ENCODE measurements around the gene OVOL2. TPM values are rescaled to one million over a fixed set of nuclear protein-coding genes. Genes with fewer than 3 reads are reported as not detected.
"Not testable (repeated sequence)": the region's sequence is repeated elsewhere in the genome, so short reads cannot be mapped to it uniquely, and the experiment has no call there.

OVOL2 gene
- not detected in 2 replicates for total RNA-seq

GRCh38 chr20:18057101-18057993 is at the start of gene OVOL2:
OVOL2 (minus strand) TSS chr20:18057916; CDS start chr20:18057634, 282 bp downstream.
- intact Hi-C loops (cut with micrococcal nuclease), result loop anchor here (5.0 kb wide), 2 partner anchors 80 to 220 kb away; partner anchors contain the start of genes KAT14 and PET117
- DNase-seq (ENCODE audit: low spot score), result no peak
- peaks cover 73% of the 10 kb centered on the region for H3K27me3 Mint-ChIP-seq (ENCODE audit: insufficient read depth)
- H3K9me3 Mint-ChIP-seq, result no peaks in the 10 kb centered on the region
- no peak within 1 kb of the TSS for H3K27ac Mint-ChIP-seq
- H3K4me1 Mint-ChIP-seq (ENCODE audit: low read depth), result no peaks in the 10 kb centered on the region
- H3K36me3 Mint-ChIP-seq (ENCODE audit: low read depth), result no peaks in the 10 kb centered on the region
- H3K4me3 Mint-ChIP-seq, result peak within 1 kb of the TSS; percentile 32

GRCh38 chr20:18103497-18103896 is 45.8 kb upstream of the OVOL2 start:
- Mint-ChIP-seq H3K4me3 (no peak overlapping the region), H3K36me3 (ENCODE audit: low read depth) (no peaks in the 10 kb centered on the region), H3K9me3 (no peaks in the 10 kb centered on the region), H3K27me3 (ENCODE audit: insufficient read depth) (no peaks in the 10 kb centered on the region), H3K27ac (no peak overlapping the region), H3K4me1 (ENCODE audit: low read depth) (no peaks in the 10 kb centered on the region)
- intact Hi-C loops (cut with micrococcal nuclease), result no loop called here
- no peak for DNase-seq (ENCODE audit: low spot score)

GRCh38 chr20:18101125-18101810 is 43.6 kb upstream of the OVOL2 start:
- H3K4me1 Mint-ChIP-seq (ENCODE audit: low read depth), result no peaks in the 10 kb centered on the region
- no peaks in the 10 kb centered on the region for H3K36me3 Mint-ChIP-seq (ENCODE audit: low read depth)
- intact Hi-C loops (cut with micrococcal nuclease), result no loop called here
- no peak overlapping the region for H3K27ac Mint-ChIP-seq
- H3K9me3 Mint-ChIP-seq, result no peaks in the 10 kb centered on the region
- no peak overlapping the region for H3K4me3 Mint-ChIP-seq
- H3K27me3 Mint-ChIP-seq (ENCODE audit: insufficient read depth), result no peaks in the 10 kb centered on the region
- DNase-seq (ENCODE audit: low spot score), result no peak

- H3K4me1 Mint-ChIP-seq (ENCODE audit: low read depth); H3K27ac Mint-ChIP-seq; intact Hi-C loops (cut with micrococcal nuclease); H3K4me3 Mint-ChIP-seq; DNase-seq (ENCODE audit: low spot score); H3K27me3 Mint-ChIP-seq (ENCODE audit: insufficient read depth); H3K9me3 Mint-ChIP-seq; H3K36me3 Mint-ChIP-seq (ENCODE audit: low read depth): not testable (repeated sequence)
Measured at GRCh38 chr20:18100569-18100968, 42.9 kb upstream of the OVOL2 start.

- intact Hi-C loops (cut with micrococcal nuclease), result no loop called here
- Mint-ChIP-seq H3K27me3 (ENCODE audit: insufficient read depth) (no peaks in the 10 kb centered on the region), H3K4me1 (ENCODE audit: low read depth) (no peaks in the 10 kb centered on the region), H3K4me3 (no peak overlapping the region), H3K27ac (no peak overlapping the region), H3K36me3 (ENCODE audit: low read depth) (no peaks in the 10 kb centered on the region), H3K9me3 (no peaks in the 10 kb centered on the region)
- no peak for DNase-seq (ENCODE audit: low spot score)
Measured at GRCh38 chr20:18094191-18094590, 36.5 kb upstream of the OVOL2 start.

- no peak for DNase-seq (ENCODE audit: low spot score)
- H3K4me1 Mint-ChIP-seq (ENCODE audit: low read depth), result no peaks in the 10 kb centered on the region
- H3K4me3 Mint-ChIP-seq, result no peak overlapping the region
- H3K27ac Mint-ChIP-seq, result no peak overlapping the region
- intact Hi-C loops (cut with micrococcal nuclease), result no loop called here
- no peaks in the 10 kb centered on the region for H3K9me3 Mint-ChIP-seq
- no peaks in the 10 kb centered on the region for H3K36me3 Mint-ChIP-seq (ENCODE audit: low read depth)
- H3K27me3 Mint-ChIP-seq (ENCODE audit: insufficient read depth), result no peaks in the 10 kb centered on the region
Measured at GRCh38 chr20:18093388-18093787, 35.7 kb upstream of the OVOL2 start.

- no peak overlapping the region for H3K4me3 Mint-ChIP-seq
- H3K27me3 Mint-ChIP-seq (ENCODE audit: insufficient read depth), result no peaks in the 10 kb centered on the region
- H3K27ac Mint-ChIP-seq, result no peak overlapping the region
- no peak for DNase-seq (ENCODE audit: low spot score)
- intact Hi-C loops (cut with micrococcal nuclease), result no loop called here
- H3K36me3 Mint-ChIP-seq (ENCODE audit: low read depth), result no peaks in the 10 kb centered on the region
- no peaks in the 10 kb centered on the region for H3K4me1 Mint-ChIP-seq (ENCODE audit: low read depth)
- H3K9me3 Mint-ChIP-seq, result no peaks in the 10 kb centered on the region
Measured at GRCh38 chr20:18092890-18093289, 35.2 kb upstream of the OVOL2 start.

- no peaks in the 10 kb centered on the region for H3K4me1 Mint-ChIP-seq (ENCODE audit: low read depth)
- no peak for DNase-seq (ENCODE audit: low spot score)
- no peak overlapping the region for H3K4me3 Mint-ChIP-seq
- no peaks in the 10 kb centered on the region for H3K27me3 Mint-ChIP-seq (ENCODE audit: insufficient read depth)
- H3K36me3 Mint-ChIP-seq (ENCODE audit: low read depth), result no peaks in the 10 kb centered on the region
- H3K9me3 Mint-ChIP-seq, result no peaks in the 10 kb centered on the region
- H3K27ac Mint-ChIP-seq, result no peak overlapping the region
- intact Hi-C loops (cut with micrococcal nuclease), result no loop called here
Measured at GRCh38 chr20:18091623-18092022, 33.9 kb upstream of the OVOL2 start.

- H3K4me3 Mint-ChIP-seq, result no peak overlapping the region
- no peaks in the 10 kb centered on the region for H3K27me3 Mint-ChIP-seq (ENCODE audit: insufficient read depth)
- no peaks in the 10 kb centered on the region for H3K36me3 Mint-ChIP-seq (ENCODE audit: low read depth)
- H3K9me3 Mint-ChIP-seq, result no peaks in the 10 kb centered on the region
- intact Hi-C loops (cut with micrococcal nuclease), result no loop called here
- no peak overlapping the region for H3K27ac Mint-ChIP-seq
- DNase-seq (ENCODE audit: low spot score), result no peak
- no peaks in the 10 kb centered on the region for H3K4me1 Mint-ChIP-seq (ENCODE audit: low read depth)
Measured at GRCh38 chr20:18090477-18090876, 32.8 kb upstream of the OVOL2 start.

GRCh38 chr20:18090044-18090443 is 32.3 kb upstream of the OVOL2 start:
- DNase-seq (ENCODE audit: low spot score), result no peak
- no peaks in the 10 kb centered on the region for H3K27me3 Mint-ChIP-seq (ENCODE audit: insufficient read depth)
- no peaks in the 10 kb centered on the region for H3K9me3 Mint-ChIP-seq
- H3K27ac Mint-ChIP-seq, result no peak overlapping the region
- H3K4me3 Mint-ChIP-seq, result no peak overlapping the region
- intact Hi-C loops (cut with micrococcal nuclease), result no loop called here
- H3K36me3 Mint-ChIP-seq (ENCODE audit: low read depth), result no peaks in the 10 kb centered on the region
- H3K4me1 Mint-ChIP-seq (ENCODE audit: low read depth), result no peaks in the 10 kb centered on the region

GRCh38 chr20:18088841-18089240 is 31.1 kb upstream of the OVOL2 start:
- H3K27ac Mint-ChIP-seq; H3K4me3 Mint-ChIP-seq; intact Hi-C loops (cut with micrococcal nuclease); DNase-seq (ENCODE audit: low spot score); H3K4me1 Mint-ChIP-seq (ENCODE audit: low read depth); H3K27me3 Mint-ChIP-seq (ENCODE audit: insufficient read depth); H3K36me3 Mint-ChIP-seq (ENCODE audit: low read depth); H3K9me3 Mint-ChIP-seq: not testable (repeated sequence)

GRCh38 chr20:18088298-18088697 is 30.6 kb upstream of the OVOL2 start:
- not testable (repeated sequence) for H3K27ac Mint-ChIP-seq; H3K4me3 Mint-ChIP-seq; H3K36me3 Mint-ChIP-seq (ENCODE audit: low read depth)

GRCh38 chr20:18087054-18087453 is 29.3 kb upstream of the OVOL2 start:
- H3K27ac Mint-ChIP-seq, result no peak overlapping the region
- H3K27me3 Mint-ChIP-seq (ENCODE audit: insufficient read depth), result no peaks in the 10 kb centered on the region
- H3K4me1 Mint-ChIP-seq (ENCODE audit: low read depth), result no peaks in the 10 kb centered on the region
- no peaks in the 10 kb centered on the region for H3K36me3 Mint-ChIP-seq (ENCODE audit: low read depth)
- no peak for DNase-seq (ENCODE audit: low spot score)
- intact Hi-C loops (cut with micrococcal nuclease), result no loop called here
- H3K9me3 Mint-ChIP-seq, result no peaks in the 10 kb centered on the region
- H3K4me3 Mint-ChIP-seq, result no peak overlapping the region

More at GRCh38 chr20:18088298-18088697, 30.6 kb upstream of the OVOL2 start:
- H3K9me3 Mint-ChIP-seq; intact Hi-C loops (cut with micrococcal nuclease); DNase-seq (ENCODE audit: low spot score); H3K27me3 Mint-ChIP-seq (ENCODE audit: insufficient read depth); H3K4me1 Mint-ChIP-seq (ENCODE audit: low read depth): not testable (repeated sequence)

Data from activated T-helper 1 cell treated with anti-CD3 and anti-CD28 coated beads, Interleukin-12 subunit alpha, Interleukin-12 subunit beta, Interleukin-2, Interleukin-4 antibody, amounts not matched to agents 30 ng/mL and 10 ng/mL and 1 ng/mL, durations not matched to agents 14 hours and 24 hours and 36 hours (primary cell).